ENCODE measurements around the gene XBP1.
"Not testable (repeated sequence)": the region's sequence is repeated elsewhere in the genome, so short reads cannot be mapped to it uniquely, and the experiment has no call there.

XBP1 gene

DNA sequence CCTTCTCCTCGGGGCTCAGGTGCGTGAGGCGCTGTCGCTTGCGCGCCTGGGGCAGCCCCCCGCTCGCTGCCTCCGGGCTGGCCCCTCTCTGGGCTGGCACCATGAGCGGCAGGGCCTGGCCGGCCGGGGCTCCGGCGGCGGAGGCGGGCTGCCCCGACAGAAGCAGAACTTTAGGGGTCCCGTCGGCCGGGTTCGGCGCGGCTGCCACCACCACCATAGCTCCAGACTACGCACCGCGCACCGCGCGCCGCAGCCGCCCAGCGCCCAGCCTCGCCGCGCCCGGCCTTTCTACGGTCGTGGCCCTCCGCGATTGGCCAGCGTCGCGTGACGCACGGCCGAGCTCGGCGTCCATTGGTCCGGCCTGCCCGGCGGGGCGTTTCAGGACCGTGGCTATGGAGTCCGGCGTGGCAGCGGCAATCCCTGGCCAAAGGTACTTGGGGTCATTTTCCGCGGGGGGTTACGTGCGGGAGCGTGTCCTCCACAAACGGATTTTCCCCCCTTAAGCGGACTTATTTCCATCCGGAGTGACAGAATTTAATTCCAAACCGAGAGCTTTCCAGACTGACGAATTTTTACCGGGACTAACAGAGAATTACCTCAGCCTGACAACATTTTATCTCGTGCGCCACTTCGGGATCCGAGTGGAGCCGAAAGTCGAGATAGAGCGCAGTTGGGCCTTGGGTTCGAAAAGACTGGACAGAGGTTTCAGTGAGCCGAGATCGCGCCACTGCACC, at the start of gene XBP1:
Gene XBP1, minus strand, starts transcription at position 262 of the 734 bp plus-strand sequence.
- peak; percentile 81 for DNase-seq

DNA sequence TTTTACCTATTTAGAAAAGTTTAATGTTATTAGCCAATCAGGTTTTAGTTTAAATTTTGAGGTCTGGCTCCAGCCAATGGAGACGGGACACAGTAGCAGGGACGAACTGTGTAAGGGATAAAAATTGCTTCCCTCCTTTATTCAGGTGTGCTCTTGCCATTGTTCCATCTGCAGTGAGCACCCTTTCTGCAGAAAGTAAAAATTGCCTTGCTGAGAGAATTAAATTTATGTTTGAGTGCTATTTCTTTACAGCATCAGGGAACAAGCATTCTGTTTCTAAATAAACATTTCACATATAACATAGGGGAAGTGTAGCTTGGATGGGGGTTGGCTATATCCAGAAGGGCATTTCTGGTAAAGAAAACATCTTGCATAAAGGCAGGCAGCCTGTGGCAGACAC, 46.6 kb upstream of the XBP1 start:
- no peak for DNase-seq

DNA sequence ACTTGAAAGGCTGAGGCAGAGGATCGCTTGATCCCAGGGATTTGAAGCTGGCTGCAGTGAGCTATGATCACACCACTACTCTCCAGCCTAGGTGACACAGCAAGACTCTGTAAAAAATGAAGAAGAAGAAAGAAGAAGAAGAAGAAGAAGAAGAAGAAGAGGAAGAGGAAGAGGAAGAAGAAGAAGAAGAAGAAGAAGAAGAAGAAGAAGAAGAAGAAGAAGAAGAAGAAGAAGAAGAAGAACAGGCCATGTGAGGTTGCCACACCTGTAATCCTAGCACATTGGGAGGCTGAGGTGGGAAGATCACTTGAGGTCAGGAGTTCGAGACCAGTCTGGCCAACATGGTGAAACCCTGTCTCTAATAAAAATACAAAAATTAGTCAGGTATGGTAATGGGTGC, 43.9 kb upstream of the XBP1 start:
- DNase-seq = not testable (repeated sequence)

DNA sequence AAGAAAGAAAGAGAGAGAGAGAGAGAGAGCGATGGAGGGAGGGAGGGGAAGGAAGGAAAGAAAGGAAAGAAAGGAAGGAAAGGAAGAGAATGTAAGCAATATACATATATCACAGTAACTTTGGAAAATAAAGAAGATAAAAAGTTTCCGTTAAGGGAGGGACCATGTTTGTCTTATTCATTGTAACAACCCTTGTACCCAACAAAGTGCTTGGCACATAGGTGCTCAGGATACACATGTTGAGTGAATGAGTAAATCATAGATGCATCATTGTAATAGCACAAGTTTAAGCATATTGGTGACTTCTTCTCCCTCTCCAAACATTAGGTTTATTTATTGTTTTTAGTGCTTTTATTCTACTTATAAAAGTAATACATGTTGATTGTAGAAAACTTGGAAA, 43.3 kb upstream of the XBP1 start:
- DNase-seq = no peak

DNA sequence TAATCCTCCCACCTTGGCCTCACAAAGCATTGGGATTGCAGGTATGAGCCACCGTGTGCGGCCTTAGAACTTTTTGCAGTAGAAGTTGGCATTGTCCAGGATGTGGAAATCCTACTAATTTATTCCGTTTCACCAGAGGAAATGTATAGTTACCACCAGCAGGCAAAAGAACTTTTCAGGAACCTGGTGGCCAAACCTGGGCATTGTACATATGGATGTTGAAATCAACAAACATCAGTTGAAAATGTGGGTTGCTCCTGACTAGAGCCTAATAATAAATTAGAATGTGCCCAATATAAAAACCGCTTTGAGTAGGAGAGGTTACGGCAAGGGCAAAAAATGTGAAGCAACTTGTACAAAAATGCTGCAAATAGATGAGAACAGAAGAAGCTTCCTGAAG, 40.7 kb upstream of the XBP1 start:
- no peak for DNase-seq

DNA sequence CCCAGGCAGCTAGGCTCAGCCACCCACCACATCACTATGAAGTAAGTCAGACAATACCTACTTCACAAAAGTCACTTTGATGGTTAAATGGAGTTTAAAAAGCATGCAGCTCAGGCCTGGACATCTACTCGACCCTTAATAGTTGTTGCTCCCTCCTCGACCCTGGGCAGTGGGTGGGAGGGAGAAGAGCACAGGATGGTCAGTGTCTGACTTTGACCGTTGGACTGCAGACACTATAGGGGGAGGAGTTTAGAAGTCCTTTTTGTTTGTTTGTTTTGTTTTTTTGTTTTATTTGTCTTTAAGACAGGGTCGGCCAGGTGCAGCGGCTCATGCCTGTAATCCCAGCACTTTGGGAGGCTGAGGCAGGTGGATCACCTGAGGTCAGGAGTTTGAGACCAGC, 38.6 kb upstream of the XBP1 start:
- no peak for DNase-seq

DNA sequence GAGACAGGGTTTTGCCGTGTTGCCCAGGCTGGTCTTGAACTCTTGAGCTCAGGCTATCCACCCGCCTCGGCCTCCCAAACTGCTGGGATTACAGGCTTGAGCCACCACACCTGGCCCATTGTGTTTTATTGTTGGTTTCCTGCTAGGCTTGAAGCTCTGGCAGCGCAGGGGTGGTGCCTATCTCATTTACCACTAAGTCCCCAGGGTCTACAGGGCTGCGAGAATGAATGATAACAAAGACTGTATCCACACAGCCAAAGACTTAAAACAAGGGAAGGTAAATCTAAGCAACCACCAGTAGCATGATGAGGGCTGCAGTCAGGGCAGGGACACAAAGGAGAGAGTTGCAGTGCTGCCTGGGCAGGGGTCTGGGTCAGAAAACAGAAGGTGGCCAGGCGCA, 37.3 kb upstream of the XBP1 start:
- DNase-seq = no peak

DNA sequence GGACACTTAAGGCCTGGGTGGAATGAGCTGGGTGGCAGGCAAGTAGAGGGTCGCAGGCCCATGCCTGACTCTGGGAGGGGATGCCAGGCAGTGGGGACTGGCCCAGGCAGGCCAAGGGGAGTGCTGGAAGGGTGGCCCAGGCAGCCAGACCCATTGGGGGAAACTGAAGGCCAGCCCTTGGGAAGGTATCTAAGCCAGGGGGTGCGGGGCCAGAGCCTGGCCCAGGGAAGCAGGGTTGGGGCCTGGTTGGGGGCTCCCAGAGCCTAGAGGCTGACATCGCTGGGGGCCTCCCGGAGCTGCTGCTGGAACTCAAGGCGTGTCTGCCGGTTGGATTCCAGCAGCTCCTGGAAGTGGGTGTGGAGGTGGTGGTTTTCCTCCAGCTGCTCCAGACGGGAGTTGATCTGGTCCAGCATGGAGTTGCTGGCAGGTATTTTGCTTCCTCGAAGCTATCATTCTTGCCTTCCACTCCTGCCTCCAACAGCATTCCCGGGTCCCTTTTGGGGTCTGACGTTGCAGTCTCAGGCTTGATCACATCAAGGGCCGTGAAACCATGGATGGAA, 35.3 kb upstream of the XBP1 start:
- no peak for DNase-seq

DNA sequence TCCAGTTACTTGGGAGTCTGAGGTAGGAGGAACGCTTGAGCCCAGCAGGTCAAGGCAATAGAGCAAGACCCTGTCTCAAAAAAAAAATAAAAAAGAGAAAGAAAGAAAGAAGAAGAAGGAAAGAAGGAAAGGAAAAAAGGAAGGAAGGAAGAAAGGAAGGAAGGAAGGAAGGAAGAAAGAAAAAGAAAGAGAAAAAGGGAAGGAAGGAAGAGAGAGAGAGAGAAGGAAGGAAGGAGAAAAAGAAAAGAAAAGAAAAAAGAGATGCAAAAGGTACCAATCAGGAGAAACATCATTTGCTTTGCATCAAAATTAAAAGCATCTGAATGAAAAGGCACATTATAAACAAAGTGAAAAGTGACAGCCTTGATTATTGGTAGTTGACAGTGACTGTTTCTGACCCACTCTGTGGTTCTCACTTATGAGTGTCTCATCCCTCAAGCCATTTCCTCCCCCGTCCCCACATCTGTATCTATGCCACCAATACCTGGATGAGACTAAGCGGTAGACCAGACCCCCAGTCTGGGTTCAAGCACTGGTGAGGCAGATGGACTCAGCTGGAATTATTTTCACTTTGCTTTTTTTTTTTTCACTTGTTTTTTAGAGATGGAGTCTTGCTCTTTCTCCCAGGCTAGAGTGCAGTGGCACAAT, 33.0 kb upstream of the XBP1 start:
- DNase-seq = no peak

DNA sequence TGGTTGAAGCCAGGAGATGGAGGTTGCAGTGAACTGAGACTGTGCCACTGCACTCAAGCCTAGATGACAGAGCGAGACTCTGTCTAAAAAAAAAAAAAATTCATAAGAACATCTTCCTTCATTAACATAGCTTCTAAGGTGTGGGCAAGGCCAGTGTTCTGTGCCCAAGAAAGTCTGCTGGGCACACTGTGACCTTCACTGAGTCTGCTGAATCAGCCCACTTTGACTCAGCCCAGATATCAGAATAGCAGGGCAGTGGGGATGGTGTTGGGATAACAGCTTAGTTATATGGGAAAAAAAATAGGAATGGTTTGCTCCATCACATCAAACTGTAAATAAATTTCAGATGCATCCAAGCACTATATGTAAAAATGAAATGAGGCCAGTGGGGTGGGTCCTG, 32.4 kb upstream of the XBP1 start:
- DNase-seq = no peak

DNA sequence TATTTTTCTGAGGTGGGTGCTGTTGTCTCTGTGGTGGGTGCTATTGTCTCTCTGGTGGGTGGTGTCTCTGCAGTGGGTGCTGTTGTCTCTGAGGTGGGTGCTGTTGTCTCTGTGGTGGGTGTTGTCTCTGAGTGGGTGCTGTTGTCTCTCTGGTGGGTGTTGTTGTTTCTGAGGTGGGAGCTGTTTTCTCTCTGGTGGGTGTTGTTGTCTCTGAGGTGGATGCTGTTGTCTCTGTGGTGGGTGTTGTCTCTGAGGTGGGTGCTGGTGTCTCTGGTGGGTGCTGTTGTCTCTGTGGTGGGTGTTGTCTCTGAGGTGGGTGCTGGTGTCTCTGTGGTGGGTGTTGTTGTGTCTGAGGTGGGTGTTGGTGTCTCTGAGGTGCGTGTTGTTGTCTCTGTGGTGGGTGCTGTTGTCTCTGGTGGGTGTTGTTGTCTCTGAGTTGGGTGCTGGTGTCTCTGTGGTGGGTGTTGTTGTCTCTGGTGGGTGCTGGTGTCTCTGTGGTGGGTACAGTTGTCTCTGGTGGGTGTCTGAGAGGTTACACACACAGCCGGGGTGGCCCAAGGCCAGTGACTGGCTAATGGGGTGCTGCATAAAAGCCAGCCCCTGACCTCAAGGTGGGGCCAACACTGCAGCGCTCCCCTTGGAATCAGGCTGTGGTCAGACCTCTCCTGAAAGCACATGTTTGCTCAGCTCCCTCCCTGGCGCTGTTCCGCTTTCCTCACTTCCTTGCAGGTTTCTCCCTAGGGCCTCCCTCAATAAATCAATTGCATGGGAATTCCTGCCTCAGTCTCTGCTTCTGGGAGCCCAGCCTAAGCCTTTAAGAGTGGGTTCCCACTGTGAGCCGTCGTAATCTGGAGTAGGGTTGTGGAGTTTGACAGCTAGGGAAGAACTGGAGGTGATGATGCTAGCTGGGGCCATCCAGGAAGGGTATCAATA, 31.0 kb upstream of the XBP1 start:
- DNase-seq = no peak

DNA sequence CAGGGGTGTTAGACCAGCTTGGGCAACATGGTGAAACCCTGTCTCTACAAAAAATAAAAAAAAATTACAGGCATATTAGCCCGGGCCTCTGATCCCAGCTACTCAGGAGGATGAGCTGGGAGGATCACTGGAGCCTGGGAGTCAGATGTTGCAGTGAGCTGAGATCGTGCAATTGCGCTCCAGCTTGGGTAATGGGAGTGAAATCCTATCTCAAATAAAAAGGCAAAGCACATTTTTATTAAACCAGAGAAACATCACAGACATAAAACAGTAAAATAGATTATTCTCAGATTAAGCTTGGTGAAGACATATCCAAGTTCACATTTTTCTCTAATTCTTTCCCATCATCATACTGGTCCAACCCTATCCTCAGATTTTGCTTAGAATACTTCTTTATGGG, 30.1 kb upstream of the XBP1 start:
- no peak for DNase-seq

DNA sequence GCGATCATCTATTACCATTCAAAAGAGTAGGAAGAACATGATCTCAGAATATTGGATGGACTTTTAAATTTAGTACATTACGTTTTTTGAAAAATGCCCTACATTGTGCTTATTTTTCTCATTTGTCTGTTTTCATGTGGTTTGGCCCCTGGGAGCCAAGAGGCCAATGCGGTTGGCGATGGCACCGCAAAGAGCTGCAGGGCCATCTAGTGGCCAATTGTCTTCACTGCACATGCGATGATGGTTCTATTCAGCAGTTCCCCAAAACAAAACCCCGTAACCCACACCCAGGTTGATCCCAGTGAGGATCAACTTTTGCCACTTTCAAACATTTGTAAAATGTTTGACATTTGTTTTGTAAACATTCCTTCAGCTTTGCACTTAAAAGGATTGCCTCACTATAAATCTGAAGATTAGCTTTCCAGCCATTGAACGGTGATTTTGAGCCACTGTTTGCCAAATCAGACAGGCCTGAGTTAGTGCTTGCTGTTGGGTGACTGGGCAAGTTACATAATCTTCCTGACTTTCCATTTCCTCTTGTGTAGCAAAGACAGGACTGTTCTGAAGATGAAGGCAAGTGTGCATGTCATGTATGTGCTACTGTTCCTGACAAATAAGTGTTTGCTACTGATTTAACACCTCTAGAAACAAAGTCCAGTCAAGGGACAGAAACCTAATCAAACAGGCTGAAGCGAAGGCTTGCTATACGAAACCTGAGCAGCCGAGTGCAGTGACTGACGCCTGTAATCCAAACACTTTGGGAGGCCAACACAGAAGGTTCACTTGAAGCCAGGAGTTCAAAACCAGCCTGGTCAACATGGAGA, 29.2 kb upstream of the XBP1 start:
- peak; percentile 71 for DNase-seq

DNA sequence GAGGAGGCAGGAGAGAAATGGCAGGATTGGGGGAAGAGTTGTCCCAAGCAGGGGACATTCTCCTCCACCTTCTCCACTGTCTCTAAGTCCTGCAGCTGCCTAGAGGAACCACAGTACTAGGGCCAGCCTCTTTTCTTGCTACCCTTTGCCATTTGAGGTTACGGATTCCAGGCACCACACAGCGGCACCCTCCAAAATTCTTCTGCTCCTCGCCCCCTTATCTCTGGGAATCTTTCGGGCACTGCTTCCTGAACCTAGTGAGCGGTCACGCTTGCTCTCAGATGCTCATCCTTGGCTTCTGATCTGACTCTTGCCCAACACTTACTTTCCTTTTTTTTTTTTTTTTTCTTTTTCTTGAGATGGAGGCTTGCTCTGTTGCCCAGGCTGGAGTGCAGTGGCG, 26.6 kb upstream of the XBP1 start:
- no peak for DNase-seq

DNA sequence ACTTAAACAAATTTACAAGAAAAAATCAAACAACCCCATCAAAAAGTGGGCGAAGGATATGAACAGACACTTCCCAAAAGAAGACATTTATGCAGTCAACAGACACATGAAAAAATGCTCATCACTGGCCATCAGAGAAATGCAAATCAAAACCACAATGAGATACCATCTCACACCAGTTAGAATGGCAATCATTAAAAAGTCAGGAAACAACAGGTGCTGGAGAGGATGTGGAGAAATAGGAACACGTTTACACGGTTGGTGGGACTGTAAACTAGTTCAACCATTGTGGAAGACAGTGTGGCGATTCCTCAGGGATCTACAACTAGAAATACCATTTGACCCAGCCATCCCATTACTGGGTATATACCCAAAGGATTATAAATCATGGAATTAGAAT, 26.1 kb upstream of the XBP1 start:
- not testable (repeated sequence) for DNase-seq

DNA sequence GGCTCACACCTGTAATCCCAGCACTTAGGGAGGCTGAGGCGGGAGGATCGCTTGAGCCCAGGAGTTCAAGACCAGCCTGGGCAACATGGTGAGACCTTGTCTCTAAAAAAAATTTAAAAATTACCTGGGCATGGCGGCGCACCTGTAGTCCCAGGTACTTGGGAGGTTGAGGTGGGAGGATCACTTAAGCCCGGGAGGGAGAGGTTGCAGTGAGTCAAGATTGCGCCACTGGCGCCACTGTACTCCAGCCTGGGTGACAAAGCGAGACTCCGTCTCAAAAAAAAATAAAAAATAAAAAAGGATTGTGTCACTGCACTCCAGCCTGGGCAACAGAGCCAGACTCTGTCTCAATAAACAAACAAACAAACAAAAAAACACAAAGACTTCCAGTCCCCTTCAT, 24.1 kb upstream of the XBP1 start:
- DNase-seq = not testable (repeated sequence)

DNA sequence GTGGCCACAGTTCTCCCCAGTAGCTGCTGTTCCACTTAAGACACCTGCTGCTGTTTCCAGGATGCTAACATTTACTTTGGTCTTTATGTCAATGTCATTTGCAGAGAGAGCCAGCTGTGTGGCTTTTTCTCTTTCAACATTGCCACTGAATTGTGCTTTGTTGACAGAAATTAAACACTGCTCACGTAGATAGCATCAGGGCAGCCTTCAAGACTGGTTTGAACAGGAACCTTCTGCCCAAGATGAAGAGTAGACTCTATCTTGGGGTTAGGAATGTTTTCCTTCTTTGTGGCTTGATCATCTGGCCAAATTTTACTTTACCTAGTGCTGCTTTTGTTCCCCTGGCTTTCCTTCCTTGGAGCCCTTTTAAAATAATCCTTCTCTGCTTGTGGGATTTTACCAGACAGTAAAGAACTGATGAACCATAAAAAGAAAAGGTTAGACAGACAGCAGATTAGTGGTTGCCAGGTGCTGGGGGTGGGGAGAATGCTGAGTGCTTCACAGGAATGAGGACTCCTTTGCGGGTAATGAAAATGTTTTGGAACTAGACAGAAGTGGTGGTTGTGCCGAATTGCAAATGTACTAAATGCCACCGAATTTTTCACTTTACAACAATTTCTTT, 22.7 kb upstream of the XBP1 start:
- DNase-seq = no peak

DNA sequence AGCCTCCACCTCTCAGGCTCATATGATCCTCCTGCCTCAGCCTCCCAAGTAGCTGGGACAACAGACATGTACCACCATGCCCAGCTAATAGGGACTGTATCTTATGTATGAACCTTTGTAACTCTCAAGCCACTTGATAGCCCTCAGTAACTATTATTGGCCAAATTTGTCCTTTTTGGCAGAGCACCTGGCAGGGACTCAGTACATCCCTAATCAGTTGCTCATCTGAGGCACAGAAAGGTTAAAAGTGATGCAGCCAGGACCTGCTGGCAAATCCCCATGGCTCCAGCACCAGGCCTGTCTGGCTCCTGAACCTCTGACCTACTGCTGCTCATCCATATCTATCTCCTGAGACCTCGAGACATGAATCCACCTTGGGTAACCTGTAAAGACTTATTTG, 21.1 kb upstream of the XBP1 start:
- no peak for DNase-seq

DNA sequence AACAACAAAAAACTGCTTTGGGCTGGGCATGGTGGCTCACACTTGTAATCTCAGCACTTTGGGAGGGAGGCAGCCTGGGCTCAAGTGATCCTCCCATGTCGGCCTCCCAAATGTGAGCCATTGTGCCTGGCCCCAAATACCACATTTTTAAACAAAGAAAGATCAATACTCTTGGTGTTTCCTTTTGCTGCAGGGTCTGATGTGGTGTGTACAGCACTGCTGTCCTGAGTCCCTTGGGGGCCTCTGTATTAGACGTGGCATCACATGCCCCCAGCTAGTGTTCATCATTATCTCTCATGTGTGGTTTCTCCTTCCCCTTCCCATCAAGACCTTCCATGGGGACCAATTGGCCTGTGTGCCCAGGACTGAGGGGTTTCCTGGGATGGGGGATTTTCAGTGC, 20.5 kb upstream of the XBP1 start:
- DNase-seq = no peak

DNA sequence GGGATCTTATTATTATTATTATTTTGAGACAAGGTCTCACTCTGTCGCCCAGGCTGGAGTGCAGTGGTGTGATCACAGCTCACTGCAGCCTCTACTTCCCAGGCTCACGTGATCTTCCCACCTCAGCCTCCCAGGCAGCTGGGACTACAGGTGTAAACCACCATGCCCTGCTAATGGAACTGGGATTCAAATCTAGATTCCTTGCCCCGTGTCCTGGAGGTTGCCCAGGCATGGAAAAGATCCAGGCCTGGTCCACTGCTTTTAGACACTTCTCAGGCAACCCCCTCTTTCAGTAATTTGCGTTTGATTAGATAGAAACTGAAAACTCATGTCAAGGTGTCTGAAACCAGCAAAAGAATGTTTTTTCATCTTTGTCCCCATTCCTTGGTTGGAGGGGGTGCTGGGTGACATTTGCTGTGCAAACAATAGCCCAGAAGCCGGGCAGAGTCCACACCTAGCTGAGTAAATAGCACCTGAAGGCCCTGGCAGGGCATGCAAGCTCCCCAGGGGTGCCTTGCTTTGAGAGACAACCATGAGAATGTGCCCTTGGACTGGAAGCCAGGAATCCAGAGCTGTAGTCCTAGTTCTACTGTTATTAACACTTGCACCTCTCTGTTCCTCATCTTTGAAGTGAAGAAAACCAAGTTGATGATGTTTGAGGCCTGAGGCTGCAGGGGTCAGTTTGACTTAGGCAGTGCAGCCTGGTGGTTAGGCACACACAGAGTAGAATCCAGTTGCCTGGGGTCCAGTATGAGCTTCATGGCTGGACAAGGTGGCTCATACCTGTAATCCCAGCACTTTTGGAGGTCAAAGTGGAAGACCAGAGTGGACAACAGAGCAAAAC, 19.1 kb upstream of the XBP1 start:
- DNase-seq = no peak
